Measurements from ENCODE around the gene ATP5PF.
"Not testable (repeated sequence)": the region's sequence is repeated elsewhere in the genome, so short reads cannot be mapped to it uniquely, and the experiment has no call there.

The ATP5PF gene, protein sequence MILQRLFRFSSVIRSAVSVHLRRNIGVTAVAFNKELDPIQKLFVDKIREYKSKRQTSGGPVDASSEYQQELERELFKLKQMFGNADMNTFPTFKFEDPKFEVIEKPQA

DNA sequence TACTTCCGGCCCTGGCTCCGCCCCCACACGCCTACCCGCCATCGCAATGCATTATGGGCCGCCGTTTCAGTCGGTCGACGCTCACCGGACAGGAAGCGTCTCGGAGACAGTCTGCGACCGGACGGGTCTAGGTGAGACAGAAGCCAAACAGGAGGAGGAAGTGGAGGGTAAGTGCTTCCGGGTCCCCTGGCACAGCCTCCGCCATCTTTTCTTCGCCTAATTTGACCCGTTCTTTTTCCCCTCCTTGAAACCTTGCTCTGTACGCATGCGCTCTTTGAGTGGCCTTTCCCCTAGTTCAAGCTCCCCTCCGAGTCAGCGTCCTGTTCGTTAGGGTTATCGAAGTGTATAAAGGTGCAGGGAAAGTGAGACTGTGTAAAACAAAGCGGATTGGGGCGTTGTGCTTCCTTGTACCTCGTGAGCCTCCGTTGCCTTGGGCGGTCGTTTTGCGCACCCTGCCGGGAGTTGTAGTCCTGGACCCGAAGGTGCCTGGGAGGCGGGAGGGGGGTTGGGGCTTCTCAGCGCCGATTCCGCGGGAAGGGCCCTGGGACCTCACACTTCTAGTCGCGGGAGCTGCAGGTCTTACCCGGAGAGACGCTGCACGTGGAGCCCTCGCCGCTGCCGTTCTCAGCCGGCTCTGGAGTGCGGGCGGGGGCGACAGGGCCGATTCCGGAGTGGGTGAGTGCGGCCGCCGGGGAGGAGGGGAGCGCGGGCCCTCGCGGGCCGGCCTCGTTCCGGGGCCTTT lies at the start of gene ATP5PF, which contains the start of gene GABPA:
Gene ATP5PF (minus strand): TSS at position 1 of the 742 bp plus-strand sequence. CDS start 5,110 bp downstream, outside the sequence.
Gene GABPA (plus strand): TSS at position 69 of the 742 bp plus-strand sequence. CDS start 6,627 bp downstream, outside the sequence.
- peak; percentile 96 for DNase-seq (ENCODE audit: low read depth)

DNA sequence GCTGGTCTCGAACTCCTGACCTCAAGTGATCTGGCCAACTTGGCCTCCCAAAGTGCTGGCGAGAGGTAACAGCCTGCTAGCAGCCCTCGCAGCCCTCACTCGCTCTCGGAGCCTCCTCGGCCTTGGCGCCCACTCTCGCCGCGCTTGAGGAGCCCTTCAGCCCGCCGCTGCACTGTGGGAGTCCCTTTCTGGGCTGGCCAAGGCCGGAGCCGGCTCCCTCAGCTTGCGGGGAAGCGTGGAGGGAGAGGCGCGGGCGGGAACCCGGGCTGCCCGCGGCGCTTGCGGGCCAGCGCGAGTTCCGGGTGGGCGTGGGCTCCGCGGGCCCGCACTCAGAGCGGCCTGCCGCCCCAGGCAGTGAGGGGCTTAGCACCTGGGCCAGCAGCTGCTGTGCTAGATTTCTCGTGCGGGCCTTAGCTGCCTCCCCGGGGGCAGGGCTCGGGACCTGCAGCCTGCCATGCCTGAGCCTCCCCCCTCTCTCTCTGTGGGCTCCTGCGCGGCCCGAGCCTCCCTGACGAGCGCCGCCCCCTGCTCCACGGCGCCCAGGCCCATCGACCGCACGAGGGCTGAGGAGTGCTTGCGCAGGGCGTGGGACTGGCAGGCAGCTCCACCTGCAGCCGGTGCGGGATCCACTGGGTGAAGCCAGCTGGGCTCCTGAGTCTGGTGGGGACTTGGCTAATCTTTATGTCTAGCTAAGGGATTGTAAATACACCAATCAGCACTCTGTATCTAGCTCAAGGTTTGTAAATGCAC lies 43.6 kb upstream of the ATP5PF start:
- not testable (repeated sequence) for DNase-seq (ENCODE audit: low read depth)

DNA sequence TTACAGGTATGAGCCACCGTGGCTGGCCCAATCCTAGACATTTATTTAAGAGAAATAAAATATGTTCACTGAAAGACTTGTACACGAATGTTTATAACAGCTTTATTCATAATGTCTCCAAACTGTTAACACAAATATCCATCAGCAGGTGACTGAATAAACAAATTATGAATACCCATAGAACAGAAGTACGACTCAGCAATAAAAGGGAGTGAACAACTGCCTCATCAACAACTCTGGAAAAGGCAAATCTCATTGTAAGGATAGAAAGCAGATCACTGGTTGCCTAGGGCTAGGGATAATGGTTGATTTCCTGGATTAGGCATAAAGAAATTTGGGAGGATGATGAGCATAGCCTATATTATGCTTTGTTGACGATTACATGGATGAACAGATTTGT lies 41.7 kb upstream of the ATP5PF start:
- DNase-seq (ENCODE audit: low read depth) = no peak

DNA sequence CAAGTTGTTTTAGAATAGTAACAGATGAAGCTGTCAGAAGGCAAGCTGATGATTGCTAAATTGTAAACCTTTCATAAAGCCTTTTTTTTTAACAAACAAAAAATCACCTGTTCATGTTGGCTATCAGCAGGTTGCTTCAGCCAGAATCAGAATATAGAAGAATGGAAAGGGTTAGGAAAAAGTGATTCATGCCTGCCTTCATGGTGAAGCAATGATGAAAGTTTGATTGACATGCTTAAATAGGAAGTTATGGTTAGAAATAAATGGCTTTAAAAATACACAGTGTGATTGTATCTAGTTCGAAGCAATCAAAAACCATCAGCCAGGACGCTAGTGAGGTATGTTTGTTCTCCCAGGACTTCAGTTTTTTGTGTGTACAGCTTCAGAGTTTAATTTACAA lies 38.0 kb upstream of the ATP5PF start:
- no peak for DNase-seq (ENCODE audit: low read depth)

DNA sequence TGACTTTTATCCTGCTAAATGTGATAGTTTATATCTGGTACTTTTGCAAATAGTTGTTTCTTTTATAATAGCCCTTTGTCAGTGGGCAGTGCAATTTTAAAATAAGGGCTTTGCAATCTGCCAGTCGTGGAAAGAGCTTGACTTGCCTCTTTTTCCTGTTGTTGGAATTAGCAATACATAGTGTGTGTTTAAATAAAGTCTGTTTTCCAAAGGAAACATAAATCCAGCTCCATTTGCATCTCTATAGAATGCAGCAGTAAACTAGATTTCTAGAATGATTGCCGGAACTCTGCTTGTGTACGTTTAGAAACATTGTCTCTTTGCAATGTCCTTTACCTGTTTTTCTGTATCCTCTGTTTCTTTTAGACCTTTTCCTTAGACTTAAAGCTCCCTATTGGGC lies 33.2 kb upstream of the ATP5PF start:
- no peak for DNase-seq (ENCODE audit: low read depth)

DNA sequence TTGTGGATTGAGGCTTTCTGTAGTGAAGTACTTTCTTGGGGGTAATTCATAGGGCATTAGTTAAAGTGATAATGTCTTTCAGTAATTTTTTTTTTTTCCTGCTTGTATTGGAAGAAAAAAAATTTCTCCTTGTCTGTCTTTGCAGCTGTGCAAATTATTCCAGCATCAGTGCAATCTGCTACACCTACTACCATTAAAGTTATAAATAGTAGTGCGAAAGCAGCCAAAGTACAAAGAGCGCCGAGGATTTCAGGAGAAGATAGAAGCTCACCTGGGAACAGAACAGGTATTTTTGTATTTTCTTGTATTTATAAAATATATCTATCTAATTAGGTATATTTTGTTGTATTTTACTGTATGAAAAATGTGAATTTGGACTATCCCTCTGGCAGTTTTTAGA lies 29.4 kb upstream of the ATP5PF start:
- DNase-seq (ENCODE audit: low read depth) = no peak

DNA sequence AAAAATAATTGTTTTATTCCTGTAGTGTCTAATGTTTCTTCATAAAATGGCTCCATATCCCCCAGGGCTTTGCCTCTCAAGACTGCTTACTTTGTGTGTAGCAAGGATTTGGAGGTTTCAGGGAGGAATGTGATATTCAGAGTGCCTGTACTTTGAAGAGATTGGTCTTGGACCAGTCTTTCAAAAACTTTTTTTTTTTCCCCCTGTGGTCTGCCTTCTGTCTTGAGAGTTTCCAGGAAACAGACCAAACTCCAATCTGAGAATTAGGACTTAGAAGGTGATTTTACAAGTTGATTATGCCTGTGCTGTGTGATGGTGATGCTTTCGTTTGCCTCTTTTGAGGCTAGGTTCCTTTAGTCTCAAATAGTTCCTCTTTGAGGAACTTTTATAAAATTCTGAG lies 26.0 kb upstream of the ATP5PF start:
- DNase-seq (ENCODE audit: low read depth) = no peak

DNA sequence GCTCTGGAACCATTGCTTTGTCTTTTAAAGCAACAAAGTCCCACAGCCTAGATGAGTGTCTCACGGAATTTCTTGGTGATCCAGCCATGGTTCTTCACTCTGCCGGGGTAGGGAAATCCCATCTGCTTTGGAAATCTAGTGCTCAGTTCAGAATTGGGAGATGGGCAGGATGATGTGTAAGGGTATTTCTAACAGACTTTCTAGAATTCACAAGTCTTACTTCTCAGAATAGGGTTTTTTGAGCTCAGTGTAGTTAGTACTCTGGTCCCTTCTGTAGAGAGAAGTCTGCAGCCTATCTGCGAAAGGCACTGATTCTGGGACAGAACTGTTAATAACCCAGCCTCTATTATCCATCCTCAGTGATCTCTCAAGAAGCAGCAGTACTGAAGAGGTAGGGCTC lies 25.4 kb upstream of the ATP5PF start:
- DNase-seq (ENCODE audit: low read depth) = no peak

DNA sequence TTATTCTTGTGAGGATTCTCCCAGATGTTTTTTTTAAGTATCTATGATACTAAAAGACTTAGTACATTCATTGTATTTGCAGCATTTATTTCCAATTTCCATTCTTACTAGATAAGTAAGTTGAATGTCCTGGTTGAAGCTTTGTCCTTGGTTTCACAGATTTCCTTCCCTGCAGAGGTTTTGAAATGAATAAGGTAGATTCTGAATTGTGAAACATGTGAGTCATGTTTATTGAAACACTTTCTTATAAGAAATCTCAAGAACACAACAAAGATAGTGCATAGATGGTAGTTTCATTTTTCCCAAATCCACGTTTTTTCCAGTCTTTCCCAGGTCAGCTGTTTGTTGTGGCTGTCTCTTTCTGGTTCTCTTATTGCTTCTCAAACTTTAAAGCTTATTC lies 24.9 kb upstream of the ATP5PF start:
- DNase-seq (ENCODE audit: low read depth) = no peak

DNA sequence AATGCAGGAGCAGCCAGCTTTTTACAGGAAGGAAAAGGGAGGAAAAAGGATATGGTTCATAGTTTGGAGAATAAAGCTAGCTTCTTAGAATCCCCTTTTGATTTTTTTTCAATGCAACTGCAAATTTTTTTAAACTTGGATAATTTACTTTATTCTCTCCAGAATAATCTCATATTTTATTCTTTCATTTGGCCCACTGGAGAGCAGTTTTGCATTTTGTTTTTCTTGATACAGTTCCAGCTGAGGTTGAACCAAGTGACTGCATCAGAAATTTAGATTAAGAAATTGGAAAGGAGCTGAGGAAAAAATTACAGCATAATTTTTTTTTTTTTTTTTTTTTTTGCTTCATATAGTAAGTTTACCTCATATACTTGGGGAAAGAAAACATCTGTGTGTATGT lies 22.8 kb upstream of the ATP5PF start:
- no peak for DNase-seq (ENCODE audit: low read depth)

DNA sequence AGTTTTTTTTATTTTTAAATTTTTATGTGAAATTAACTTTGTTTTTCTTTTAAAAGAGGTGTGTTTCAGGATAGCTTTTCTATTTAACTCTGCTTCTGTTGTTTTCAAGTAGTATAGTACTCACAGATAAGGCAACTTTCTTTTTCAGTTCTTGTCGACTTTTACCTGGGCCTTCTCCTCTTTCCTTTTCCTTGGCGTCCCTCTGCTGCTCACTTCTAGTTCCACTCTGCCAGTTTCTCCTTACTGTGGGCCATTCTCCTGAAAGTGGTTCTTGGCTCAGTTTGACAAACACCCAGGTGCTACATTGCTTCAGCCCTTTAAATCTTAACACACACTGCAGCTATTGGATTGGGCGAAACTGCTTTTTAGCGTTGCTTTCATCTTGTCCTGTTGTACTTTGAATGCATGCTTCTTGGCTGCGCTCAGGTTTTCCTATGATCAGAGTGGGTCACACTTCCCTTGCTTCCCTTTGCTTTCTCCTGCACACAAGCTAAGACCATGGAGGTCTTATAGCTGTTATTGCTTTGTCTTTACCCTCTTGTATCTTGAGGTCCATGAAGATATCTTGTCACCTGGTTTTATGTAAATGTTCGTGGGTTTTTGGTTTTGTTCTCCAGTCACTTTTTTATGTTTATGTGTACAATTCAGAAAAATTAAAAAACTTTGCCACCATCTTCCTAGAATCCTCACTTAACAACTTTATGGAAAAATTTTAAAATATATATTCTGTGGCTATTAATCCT lies 21.7 kb upstream of the ATP5PF start:
- DNase-seq (ENCODE audit: low read depth) = no peak

DNA sequence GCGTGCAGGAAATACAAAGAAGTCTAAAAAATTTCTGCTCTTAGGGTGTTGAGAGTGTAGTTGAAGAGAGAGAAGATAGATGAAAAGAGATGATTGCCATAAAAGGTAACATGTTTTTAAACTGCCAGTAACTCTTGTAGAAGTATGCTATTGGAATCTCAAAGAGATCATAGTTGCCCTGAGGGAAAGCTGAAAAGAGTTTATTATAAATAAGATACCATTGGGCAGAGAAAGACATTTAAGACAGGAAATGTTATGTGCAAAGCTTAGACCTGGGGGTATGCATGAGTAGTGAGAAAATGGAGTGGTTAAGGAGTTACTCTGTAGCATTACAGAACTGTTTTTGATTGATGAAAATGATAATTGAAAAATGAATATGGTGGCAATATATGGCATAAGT lies 17.7 kb upstream of the ATP5PF start:
- no peak for DNase-seq (ENCODE audit: low read depth)

DNA sequence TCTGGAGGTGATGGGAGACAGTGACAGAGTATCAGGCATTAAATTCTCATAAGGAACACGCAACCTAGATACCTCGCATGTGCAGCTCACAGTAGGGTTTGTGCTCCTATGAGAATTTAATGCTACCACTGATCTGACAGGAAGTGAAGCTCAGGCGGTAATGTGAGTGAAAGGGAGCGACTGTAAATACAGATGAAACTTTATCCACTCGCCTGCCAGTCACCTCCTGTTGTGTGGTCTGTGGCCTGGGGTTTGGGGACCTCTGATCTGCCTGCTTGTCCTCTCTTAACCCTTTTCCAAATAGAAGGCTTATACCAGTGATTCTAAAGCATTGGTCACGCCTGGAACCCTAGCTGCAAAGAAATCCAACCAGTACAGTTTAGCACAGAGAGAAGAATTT lies 15.4 kb upstream of the ATP5PF start:
- no peak for DNase-seq (ENCODE audit: low read depth)

DNA sequence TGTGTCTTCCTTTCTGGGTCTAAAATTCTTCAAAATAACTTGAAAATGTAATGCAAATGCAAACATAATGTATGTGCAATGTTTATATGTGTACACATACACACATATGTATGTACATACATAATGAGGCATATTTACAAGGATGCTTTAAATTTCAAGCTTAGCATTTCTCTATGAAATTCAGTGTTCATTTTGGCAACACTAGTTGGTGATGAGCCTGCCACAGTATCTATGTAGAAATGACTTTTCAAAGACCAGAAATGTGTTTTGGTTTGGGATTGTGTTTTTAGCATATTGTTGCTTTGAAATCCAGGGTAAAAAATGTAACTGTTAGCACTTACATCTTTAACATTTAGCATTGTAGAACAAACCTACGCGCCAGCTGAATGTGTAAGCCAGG lies 10.2 kb upstream of the ATP5PF start:
- no peak for DNase-seq (ENCODE audit: low read depth)

DNA sequence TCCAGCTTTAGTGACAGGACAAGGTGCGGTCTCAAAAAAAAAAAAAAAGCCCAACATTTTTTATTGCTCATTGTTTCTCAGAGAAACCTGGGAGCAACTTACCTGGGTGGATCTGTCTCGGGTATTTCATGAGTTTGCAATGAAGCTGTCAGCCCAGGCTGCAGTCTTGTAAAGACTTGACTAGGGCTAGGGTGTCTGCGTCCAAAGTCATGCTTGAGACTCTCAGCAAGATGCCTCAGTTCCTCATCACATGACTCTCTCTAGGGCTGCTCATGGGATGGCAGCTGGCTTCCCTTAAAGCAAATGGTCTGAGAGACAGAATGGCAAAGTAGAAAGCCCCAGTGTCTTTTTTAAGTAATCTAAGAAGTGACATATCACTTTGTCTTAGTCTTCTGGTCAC lies 8.2 kb upstream of the ATP5PF start:
- no peak for DNase-seq (ENCODE audit: low read depth)

DNA sequence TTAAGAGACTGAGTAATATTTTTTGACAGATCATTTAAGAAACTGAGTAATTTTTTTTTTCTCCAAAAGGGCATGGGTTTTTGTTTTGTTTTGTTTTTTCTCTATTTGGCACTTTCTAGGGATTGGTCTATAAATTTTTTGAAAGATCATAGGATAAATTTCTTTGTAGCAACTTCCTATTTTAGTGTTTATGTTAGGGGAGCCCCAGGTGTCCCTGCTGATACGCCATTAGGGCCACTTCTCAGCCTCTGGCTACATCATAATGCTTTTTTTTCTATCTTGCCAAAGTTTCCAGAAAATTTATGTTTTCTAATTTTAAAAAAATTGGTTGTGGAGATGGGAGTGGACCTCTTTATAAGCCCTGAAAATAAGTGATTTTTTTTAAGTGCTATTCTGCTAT lies 2.7 kb upstream of the ATP5PF start:
- DNase-seq (ENCODE audit: low read depth) = no peak

DNA sequence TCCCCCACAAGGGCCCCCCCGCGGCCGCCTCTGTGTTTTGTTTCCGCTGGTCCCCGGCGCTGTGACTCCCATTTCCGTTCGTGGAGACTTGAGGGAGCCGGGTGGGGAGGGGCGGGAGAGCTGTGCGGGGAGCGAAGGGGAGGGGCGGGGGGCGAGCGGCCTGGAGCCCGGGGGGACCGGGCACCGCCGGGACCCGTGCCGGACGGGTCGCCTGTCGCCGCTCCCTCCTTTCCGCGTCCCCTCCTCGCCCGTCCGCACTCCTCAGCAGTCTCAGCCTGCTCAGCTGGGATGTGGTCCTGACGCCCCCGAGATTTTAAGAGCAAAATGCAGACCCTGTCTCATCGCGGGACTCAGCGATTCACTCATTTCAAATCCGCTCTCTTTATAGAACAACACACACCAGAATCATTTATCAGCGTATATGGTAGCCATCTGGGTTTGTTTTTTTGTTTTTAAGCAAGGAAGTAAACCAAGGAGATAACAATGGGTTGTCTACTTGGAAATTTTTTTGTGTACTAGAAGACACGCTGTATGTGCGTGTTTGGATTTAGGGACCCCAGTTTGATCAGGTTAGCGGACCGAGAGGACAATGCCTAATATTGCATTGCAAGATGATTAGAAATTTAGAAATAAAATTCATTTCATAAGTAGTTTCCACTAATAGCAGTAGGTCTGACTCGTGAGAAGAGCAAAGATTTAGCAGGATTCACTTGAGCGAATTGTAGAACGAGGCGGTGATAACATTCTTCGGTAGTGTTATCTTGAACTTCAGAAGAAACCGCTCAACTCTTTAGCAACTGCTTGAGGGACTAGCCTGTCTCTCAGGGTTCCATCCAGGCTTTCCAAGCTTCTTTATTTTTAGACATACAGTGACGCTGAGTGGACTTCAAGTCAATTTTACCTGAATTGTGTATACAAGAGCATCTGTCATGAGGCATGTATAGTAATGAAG lies 1.2 kb upstream of the ATP5PF start:
- DNase-seq (ENCODE audit: low read depth) = peak; percentile 60

DNA sequence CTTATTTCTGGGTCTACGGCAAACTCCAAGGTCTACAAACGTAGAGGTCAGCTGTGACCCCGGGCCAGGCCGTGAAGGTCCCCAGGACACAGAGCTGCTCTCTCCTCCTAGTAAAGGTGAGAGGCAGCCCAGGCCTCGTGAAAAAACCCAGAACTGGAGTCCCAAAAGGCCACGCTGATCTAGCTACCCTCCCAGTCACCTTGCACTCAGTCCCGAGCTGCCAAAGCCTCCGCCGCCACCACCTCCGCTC lies 125 bp downstream of the ATP5PF start:
- no peak for DNase-seq (ENCODE audit: low read depth)

DNA sequence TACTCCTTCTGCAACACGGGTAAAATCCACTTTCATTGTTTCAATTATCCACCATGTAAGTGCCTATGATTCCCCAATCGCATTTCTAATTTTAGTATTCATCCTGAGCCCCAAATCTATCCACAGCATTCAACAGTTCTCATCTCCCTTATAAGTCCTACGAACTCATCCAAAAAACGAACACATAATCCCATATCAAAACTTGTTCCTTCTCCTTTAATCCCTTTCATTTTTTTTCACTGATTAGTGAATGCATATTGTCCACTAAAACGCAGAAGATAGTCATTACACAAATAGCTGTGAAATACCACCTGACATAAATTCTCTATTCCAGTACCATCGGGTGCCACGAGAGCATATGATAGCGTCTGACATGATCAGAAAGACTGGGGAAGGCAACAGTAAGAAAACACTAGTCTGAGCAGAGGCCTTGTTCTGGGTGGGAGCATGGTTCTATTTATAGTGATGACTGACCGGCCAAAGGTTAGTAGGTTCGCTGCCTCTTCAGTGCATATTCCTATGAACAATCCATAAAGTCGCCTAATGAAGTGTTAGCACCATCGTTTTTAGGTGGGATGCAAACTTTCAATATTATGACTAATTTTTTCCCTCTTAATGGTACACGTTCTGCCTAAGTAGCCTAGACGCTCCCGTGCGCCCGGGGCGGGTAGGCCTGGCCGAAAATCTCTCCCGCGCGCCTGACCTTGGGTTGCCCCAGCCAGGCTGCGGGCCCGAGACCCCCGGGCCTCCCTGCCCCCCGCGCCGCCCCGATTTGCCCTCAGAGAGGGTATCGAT lies 648 bp downstream of the ATP5PF start:
- DNase-seq (ENCODE audit: low read depth) = no peak

DNA sequence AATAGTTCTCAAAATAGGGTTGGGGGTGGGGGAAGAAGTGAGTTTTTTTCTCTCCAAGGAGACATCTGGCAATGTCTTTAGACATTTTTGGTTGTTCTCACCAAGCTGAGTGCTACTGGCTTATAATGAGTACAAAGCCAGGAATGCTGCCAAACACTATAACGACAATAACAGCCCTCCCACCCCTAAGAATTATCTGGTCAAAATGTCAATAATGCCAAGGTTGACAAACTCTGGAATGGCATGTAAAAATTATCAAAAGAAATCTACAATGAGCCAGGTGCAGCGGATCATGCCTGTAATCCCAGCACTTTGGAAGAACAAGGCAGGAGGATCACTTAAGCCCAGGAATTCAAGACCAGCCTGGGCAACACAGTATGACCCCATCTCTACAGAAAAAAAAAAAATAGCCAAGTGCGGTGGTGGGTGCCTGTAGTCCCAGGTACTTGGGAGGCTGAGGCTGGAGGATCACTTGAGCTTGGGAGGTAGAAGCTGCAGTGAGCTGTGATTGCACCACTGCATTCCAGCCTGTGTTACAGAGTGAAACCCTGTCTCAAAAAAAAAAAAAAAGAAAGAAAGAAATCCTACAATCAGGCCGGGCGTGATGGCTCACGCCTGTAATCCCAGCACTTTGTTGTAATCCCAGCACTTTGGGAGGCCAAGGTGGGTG lies 2.5 kb downstream of the ATP5PF start:
- DNase-seq (ENCODE audit: low read depth) = no peak

Data from T-helper 22 cell (primary cell).